HepG2 (cell line): ENCODE measurements around the gene PIWIL1.

Experiments
- ZNF253 ChIP-seq: sonication (generic); formaldehyde crosslinking; IDR thresholded peaks from 2 replicates; pipeline ENCODE4 v1.8.0; 2022; ENCODE audit warnings: mild to moderate bottlenecking, missing genetic modification reagents, borderline replicate concordance
- ZNF329 ChIP-seq: sonication (generic); formaldehyde crosslinking; IDR thresholded peaks from 2 replicates; pipeline ENCODE4 v1.9.0; 2021; ENCODE audit warnings: low read depth, mild to moderate bottlenecking, missing genetic modification reagents
- TF ChIP-seq, protein P1 (sequence below): sonication (generic); formaldehyde crosslinking; IDR thresholded peaks from 2 replicates; pipeline ENCODE4 v1.4.0; 2020; ENCODE audit warnings: missing genetic modification reagents

DNA sequence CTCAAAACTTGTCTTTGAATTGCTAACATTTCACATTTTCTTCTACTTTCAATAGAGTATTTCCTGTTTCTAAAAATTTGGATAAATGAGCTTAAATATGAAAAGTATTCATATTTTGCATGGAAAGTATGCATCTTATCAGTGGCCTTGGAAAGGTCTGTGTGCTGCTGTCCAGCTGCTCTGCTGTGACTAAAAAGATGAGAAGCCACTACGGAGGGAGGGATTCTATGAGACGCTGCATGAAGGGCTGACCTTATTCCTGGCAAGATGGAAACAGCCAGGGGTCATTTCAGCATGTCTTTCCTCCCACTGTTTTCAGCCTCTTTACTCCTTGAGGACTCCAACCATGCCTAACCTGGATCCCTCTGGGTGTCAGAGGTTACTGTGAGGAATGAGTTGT lies 13.0 kb downstream of the PIWIL1 start:
- TF ChIP-seq ZNF253: no peak
- TF ChIP-seq, protein P1, sequence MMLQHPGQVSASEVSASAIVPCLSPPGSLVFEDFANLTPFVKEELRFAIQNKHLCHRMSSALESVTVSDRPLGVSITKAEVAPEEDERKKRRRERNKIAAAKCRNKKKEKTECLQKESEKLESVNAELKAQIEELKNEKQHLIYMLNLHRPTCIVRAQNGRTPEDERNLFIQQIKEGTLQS: no peak
- TF ChIP-seq ZNF329 (CRISPR knock-in tag): no peak
